UCSD-AML1 (cell line): ENCODE data around the gene THOC3.
"Not testable (repeated sequence)": the region's sequence is repeated elsewhere in the genome, so short reads cannot be mapped to it uniquely, and the experiment has no call there.

Source experiments
- DNase-seq: peaks from one replicate; lab custom pipeline; 2025; ENCODE audit not compliant: unreplicated experiment; lab: John Stamatoyannopoulos, UW

THOC3 gene

DNA sequence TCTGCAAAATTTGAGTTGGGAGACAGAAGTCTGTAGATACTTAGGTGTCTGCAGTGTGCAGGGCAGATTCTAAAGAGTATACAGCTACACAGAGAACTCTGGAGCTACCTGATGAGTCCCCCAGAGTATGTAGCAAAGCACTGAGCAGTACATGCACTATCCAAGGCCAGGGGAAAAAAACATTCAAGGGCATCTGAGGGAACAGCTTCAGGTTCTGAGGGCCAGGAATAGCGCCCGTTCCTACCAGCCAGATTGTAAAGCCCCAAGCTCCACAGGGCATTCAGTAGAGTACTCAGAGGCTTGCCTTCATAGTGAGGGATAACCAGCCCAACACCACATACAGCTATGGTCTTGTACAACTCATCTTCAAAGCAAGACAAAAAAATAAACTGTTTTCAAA lies 27.5 kb downstream of the THOC3 start:
- not testable (repeated sequence) for DNase-seq

DNA sequence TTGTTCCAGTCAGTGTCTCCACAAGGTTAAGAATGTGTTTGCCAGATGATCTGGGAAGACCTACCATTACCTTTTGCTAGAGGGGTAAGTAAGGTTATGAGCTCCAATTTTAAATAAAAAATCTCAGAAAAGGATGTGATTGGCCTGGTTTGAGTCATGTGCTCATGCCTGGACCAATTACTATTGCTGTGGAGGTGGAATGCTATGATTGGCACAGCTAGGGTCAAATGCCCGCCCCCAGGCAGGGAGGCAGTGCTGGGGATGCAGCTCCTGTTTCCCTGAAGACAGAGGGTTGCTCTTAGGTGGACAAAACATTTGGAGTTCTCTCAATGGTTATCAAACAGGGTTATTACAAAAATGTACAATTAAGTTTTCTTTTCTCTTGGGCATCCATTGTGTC lies 29.6 kb downstream of the THOC3 start:
- not testable (repeated sequence) for DNase-seq

DNA sequence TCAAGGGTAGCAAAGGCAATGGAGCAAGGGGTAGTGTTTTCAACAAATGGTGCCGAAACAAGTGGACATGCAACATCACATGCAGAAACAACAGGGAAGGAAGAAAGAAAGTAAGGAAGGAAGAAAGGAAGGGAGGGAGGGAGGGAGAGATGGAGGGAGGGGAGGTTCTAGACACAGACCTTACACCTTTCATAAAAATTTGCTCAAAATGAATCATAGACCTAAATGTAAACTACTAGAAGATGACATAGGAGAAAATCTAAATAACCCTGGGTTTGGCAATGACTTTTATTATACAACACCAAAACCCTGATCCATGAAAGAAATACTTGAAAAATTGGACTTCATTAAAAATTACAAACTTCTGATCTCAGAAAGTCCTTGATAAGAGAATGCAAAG lies 39.4 kb downstream of the THOC3 start:
- DNase-seq = not testable (repeated sequence)

DNA sequence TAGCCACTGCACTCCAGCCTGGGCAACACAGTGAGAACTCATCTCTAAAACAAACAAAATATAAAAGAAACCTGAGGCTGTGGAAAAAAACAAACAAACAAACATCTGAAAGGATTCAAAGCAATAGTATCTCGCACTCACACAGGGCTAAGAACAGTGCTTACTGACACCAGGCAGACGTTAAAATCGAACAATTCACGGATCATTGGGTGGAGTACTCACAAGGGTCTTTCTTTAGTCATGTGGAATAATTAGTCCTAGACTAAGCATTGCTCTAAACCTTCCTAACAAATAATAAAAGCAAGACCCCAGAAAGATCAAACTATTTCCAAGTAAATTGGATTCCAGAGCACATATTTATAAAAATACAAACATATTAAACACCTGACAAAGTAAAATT lies 43.0 kb downstream of the THOC3 start:
- not testable (repeated sequence) for DNase-seq

DNA sequence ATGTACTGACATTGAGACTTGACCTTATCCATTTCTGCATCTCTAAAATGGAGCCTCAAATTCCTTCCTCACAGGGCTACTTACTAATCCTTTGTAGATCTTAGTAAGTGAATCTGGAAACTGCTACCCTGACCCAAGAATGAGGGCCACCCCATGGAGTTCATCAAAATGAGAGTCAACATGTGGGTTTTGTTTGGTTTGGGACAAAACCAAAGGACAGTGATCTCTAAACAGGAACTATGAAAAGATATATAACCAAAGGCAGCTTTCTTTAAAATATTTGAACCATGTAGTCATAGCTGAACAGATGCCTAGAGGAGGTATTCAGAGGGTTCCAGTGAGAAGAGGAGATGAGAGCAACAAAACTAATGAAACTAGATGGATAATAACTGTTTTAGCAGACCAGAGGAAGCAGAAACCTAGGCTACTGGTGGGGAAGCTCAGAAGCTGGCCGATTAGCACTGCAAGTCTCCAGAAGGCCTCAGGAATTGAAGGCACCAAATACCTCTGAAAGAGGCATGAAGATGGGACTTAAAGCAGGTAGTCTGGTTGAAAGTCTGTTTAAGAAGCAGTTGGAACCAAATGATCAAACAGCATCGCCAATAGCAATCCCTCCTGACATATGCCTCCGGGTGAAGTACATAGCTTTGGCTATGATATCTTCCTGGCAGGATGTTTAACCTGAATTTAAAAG lies 45.8 kb downstream of the THOC3 start:
- DNase-seq = no peak

DNA sequence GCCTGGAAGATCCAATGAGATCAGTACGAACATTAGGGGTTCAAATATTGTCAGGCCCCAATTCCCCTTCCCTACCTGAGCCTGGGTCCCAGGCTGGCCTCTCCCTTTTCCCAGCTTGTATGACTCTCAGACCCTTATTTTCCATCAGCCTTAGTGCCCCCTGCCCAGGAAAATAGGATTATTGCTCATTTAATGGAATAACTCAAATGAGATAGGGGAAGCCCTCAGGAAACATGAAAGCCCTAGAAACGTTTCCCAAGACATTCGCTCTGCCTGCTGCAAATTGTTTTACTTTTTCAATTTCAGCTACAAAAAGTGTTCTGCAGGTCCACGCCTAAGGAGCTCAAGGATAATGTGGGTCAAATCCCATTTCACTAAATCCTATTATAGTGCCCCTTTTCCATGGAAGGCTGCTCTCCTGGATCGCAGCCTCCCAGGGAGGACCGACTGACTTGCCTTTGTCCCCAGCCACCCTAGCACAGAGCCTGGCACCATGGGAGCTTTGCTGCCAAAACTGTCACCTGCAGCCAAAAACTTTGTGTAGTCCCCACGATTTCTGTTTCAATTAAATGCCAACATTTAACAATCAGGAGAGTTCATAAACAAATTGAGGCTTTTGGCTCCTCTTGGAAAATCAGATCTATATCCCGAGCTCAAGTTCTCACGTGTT lies 46.9 kb downstream of the THOC3 start:
- DNase-seq = no peak

DNA sequence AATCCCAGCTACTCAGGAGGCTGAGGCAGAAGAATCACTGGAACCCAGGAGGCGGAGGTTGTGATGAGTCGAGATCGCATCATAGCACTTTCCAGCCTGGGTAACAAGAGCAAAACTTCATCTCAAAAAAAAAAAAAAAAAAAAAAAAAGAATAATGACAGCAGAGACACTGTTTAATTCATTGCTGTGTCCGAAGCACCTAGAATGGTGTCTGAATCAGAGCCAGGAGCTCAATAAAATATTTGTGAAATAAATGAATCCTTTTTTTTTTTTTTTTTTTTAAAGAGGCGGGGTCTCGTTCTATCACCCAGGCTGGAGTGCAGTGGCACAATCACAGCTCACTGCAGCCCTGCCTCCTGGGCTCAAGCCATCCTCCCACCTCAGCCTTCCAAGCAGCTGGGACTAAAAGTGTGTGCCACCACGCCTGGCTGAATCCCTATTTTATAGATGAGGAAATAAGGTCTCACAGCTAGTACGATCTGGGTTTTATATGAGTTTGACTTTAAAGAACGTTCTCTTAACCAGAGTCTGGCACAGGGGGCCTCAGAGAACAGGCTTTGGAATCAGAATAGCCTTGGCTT lies 47.8 kb downstream of the THOC3 start:
- DNase-seq = no peak

DNA sequence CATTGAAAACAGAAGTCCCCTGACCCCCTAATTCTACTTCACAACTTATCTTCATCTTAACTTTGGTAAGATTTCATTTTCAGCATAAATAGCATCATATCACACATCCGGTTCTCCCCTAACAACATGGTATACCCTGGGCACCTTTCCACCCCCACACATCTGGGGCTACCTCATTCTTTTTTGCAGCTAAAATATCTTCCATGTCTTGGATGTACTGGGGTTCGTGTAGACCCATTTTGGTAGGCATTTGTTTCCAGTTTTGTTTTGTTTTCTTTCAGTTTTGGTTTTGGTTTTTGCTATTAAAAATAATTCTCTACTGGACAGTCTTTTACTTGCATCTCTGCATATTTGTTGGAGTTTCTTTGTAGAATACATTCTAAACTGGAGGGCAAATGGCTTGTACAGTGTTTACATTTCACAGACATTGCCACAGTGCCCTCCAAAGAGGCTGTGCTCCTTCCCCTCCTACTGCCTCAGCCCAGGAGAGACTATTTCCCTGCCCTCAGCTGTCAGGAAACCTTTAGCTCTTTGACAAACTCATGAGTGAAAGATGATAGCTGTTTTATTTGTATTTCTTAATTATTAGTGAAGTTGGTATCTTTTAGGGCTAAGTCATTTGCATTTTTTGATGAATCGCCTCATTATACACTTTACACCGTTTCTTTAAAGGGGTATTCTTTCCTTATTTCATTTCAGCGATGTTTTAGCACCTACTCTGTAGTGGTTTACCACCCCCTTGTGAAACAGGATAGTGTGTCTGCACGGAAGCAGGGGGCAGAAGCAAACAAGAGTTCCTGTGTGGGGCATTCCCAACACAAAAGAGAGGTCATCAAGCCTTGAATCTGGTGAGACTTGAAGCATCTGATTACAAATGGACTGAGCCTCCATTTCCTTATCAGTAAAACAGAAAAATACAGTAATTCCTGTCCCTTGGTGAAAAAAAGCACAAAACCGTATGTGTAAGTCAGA lies 52.8 kb downstream of the THOC3 start:
- not testable (repeated sequence) for DNase-seq

DNA sequence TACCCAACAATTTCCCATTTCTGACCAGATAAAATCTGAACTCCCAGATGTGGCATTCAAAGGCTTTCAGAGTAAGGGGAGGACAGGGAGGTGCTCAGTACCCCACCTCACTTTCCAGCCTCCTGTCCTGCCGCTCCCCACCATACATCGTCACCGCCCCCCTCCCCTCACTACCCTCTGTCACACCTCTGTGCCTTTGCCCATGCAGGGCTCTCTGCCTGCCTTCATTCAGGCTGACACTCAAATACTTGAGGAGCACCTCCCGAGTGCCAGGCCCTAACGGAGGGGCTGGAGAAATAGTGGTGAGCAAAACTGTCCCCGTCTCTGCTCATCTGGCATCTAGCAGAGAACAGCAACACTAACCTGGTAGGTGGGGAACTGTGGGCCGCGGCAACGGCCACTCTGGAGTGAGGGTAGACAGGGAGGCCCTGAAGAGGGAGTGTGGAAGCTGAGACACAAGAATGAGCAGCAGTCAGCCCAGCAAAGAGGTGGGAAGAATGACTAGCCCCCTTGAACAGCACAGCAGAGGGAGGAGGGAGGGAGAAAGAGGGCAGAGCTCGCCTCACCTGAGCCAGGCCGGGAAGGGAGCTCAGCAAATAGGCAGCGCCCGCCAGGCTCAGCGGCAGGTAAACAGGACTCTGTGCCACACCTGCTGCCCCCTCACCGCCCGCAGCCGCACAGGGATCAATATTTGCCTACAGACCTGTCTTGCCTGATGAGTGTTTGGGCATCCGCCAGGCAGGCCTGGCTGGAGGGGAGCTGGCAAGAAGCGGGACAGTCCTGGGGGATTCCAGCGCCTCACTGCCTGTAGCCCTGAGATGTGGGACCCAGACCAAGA lies 54.1 kb downstream of the THOC3 start:
- not testable (repeated sequence) for DNase-seq

DNA sequence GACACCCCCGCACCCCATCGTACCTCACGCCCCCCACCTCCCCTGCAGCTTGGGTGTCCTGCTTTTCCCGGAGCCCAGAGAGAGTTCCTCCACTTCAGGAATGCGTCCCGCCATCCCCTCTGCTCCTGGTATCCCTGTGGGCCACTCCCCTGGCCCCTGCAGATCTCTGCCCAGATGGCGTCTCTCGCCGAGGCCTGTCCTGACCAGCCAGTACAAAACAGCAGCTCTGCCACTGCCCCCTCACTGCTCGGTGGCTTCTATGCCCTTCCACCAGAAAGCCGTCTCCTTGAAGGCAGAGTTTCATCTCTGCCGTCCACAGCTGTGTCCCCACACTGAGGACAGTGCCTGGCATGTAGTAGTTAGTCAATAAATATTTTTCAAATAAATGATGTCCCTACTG lies 58.0 kb downstream of the THOC3 start:
- not testable (repeated sequence) for DNase-seq
